Panc1 (cell line): Measurements from ENCODE around the gene ARID5B. TPM values are rescaled to one million over a fixed set of nuclear protein-coding genes. Genes with fewer than 3 reads are reported as not detected.
A peak's percentile ranks its signal among the peaks of the same experiment; 100 is the strongest.

Experiments
- ATAC-seq: fragments of 200-7000 bp; cut with Tn5 transposase; 2 replicates; pipeline ENCODE4 v1.9.1; 2020; ENCODE audit warnings: mild to moderate bottlenecking, moderate library complexity
- BruUV-seq: library from RNA; stranded (reverse); fragments of 400-500 nt; replicated peaks from 2 replicates; lab custom pipeline; 2021; lab: Mats Ljungman, UMichigan
- CTCF ChIA-PET: fragments of 300-600 bp; sonication (Branson Sonifier 250); formaldehyde crosslinking; loops from one replicate; lab custom pipeline; 2022; ENCODE audit warnings: antibody characterized with exemption; lab: Charles Lee
- POLR2A ChIA-PET: fragments of 300-600 bp; sonication (Branson Sonifier 250); formaldehyde crosslinking; loops from one replicate; lab custom pipeline; 2022; ENCODE audit warnings: antibody characterized with exemption; lab: Charles Lee
- DNase-seq: peaks from one replicate; pipeline ENCODE4 v3.0.0-alpha.2; 2010; ENCODE audit warnings: low read depth, low spot score
- H3K27ac ChIP-seq: 2 replicates; pipeline ENCODE4 v1.5.1; 2011; ENCODE audit warnings: mild to moderate bottlenecking, low read length, inconsistent platforms
- H3K27me3 ChIP-seq: fragments of 200-500 bp; sonication (Bioruptor generic); 2 replicates; pipeline ENCODE4 v1.6.0; 2014; ENCODE audit warnings: low read length, inconsistent platforms; ENCODE audit not compliant: control insufficient read depth, insufficient read depth
- H3K36me3 ChIP-seq: fragments of 200-500 bp; sonication (Bioruptor generic); 2 replicates; pipeline ENCODE4 v1.5.1; 2014; ENCODE audit warnings: inconsistent platforms, mild to moderate bottlenecking, low read length, moderate library complexity; ENCODE audit not compliant: control insufficient read depth, insufficient read depth
- H3K4me1 ChIP-seq: 2 replicates; pipeline ENCODE4 v1.5.1; 2011; ENCODE audit warnings: inconsistent platforms, mild to moderate bottlenecking, low read length, moderate library complexity; ENCODE audit not compliant: control insufficient read depth, insufficient read depth
- H3K4me3 ChIP-seq, 2 experiments: 2 replicates each; pipeline ENCODE4 v1.5.1; 2011 to 2012; ENCODE audit warnings: low read depth in 2 of 2, low read length in 2 of 2, mild to moderate bottlenecking in 2 of 2, inconsistent platforms in 1 of 2, moderate library complexity in 1 of 2
- H3K9me3 ChIP-seq: fragments of 200-500 bp; sonication (Bioruptor generic); 2 replicates; pipeline ENCODE4 v1.5.1; 2014; ENCODE audit warnings: low read depth, mild to moderate bottlenecking, inconsistent platforms, low read length, moderate library complexity; ENCODE audit not compliant: control insufficient read depth, insufficient read depth
- CTCF ChIP-seq: fragments of 450-650 bp; IDR thresholded peaks from 2 replicates; pipeline ENCODE4 v1.5.1; 2017; ENCODE audit warnings: mild to moderate bottlenecking
- POLR2AphosphoS5 ChIP-seq: IDR thresholded peaks from 2 replicates; pipeline ENCODE4 v1.6.1; 2012; ENCODE audit warnings: mild to moderate bottlenecking, low read depth, low read length, moderate library complexity
- REST ChIP-seq, 2 experiments: IDR thresholded peaks; 2 replicates each; pipeline ENCODE4 v1.6.1; 2011 to 2012; ENCODE audit warnings: low read depth in 2 of 2, control low read depth in 1 of 2, low read length in 1 of 2, mild to moderate bottlenecking in 1 of 2, moderate library complexity in 1 of 2; ENCODE audit not compliant: insufficient read depth in 1 of 2
- SIN3A ChIP-seq: IDR thresholded peaks from 2 replicates; pipeline ENCODE4 v1.6.1; 2012; ENCODE audit warnings: low read depth, mild to moderate bottlenecking, low read length, moderate library complexity, borderline replicate concordance; ENCODE audit not compliant: insufficient read depth
- TCF7L2 ChIP-seq: IDR thresholded peaks from 2 replicates; pipeline ENCODE4 v1.6.1; 2011; ENCODE audit warnings: mild to moderate bottlenecking, low read depth, low read length, inconsistent platforms
- in situ Hi-C: cut with HindIII; loops from 2 replicates; pipeline ENCODE4 v1.10.0; 2016; ENCODE audit warnings: low sequenced_read_pairs, low pct_unique_long_range_greater_than_20kb
- intact Hi-C: fragments of 100-400 bp; cut with micrococcal nuclease; formaldehyde crosslinking; loops from one replicate; pipeline ENCODE4 v1.10.0; 2022; ENCODE audit not compliant: unreplicated experiment
- total RNA-seq: library from RNA; stranded (reverse); gene quantifications from one replicate; pipeline ENCODE4 v1.2.1, GENCODE V29; 2021; ENCODE audit not compliant: unreplicated experiment

ARID5B gene
- total RNA-seq, 1 experiment from 2014 or later = 22.7 TPM

GRCh38 chr10:62025901-62026879 is 124.7 kb downstream of the ARID5B start:
- CTCF ChIA-PET = interaction anchor here (0.6 to 1.0 kb wide), 3 partner anchors 10 to 238 kb away, joined by 3 to 13 read pairs (median 4); no protein-coding TSS in a partner anchor
- Histone ChIP-seq H3K27me3 (no peaks in the 10 kb centered on the region), H3K27ac (0 out of 2 replicates have a peak overlapping the region, but pooled peaks have one; percentile 3), H3K4me1 (peaks cover 33% of the 10 kb centered on the region), H3K36me3 (no peaks in the 10 kb centered on the region), H3K9me3 (no peaks in the 10 kb centered on the region), H3K4me3 (no peak overlapping the region)
- ATAC-seq (no peak), DNase-seq (no peak)
- TF ChIP-seq REST (IDR thresholded peaks at IDR 0.05; ENCODE audit: insufficient read depth in 1 of 2, low read depth in 2 of 2, low read length in 1 of 2) = no peak
- TF ChIP-seq POLR2AphosphoS5 = no peak
- TF ChIP-seq TCF7L2 = no peak
- no peak for TF ChIP-seq CTCF
- TF ChIP-seq SIN3A = no peak
- no TSS peak for BruUV-seq
- in situ Hi-C loops (no loop called here), intact Hi-C loops (no loop called here)
- POLR2A ChIA-PET = interaction anchor here (0.6 kb wide), 1 partner anchor 260 kb away, joined by 4 read pairs; no protein-coding TSS in a partner anchor

GRCh38 chr10:62027841-62028501 is 126.5 kb downstream of the ARID5B start:
- no TSS peak for BruUV-seq
- in situ Hi-C loops = no loop called here
- H3K4me3 ChIP-seq = no peak overlapping the region

More at GRCh38 chr10:62027841-62028501, 126.5 kb downstream of the ARID5B start:
- no peaks in the 10 kb centered on the region for H3K9me3 ChIP-seq
- ChIA-PET CTCF (no interaction called here), POLR2A (no interaction called here)
- no peak for TF ChIP-seq TCF7L2
- no peak for TF ChIP-seq CTCF
- no peak for TF ChIP-seq SIN3A
- no peak for TF ChIP-seq REST (IDR thresholded peaks at IDR 0.05; ENCODE audit: insufficient read depth in 1 of 2, low read depth in 2 of 2, low read length in 1 of 2)
- TF ChIP-seq POLR2AphosphoS5 = no peak
- peak overlapping the region; percentile 32; the same call in 1 of the 2 replicates for H3K27ac ChIP-seq
- ATAC-seq (no peak), DNase-seq (no peak)
- H3K36me3 ChIP-seq = no peaks in the 10 kb centered on the region
- H3K4me1 ChIP-seq = peaks cover 29% of the 10 kb centered on the region
- intact Hi-C loops = no loop called here
- no peaks in the 10 kb centered on the region for H3K27me3 ChIP-seq
